ENCODE measurements around the gene NEB.

NEB gene

GRCh38 chr2:151614159-151614558 is 120.1 kb downstream of the NEB start:
- Histone ChIP-seq H3K4me2 (ENCODE audit: low read length, poor library complexity, severe bottlenecking) (no peak overlapping the region), H3K4ac (ENCODE audit: low read depth in 1 of 2, low read length in 2 of 2) (no peak overlapping the region), H3K27ac (ENCODE audit: low read length, poor library complexity, severe bottlenecking) (no peak overlapping the region), H3K79me1 (replicated peaks; ENCODE audit: low read length, poor library complexity, severe bottlenecking) (no peaks in the 10 kb centered on the region), H2AFZ (ENCODE audit: low read depth, low read length) (no peak overlapping the region), H3K9me3 (ENCODE audit: control insufficient read depth, low read length) (no peaks in the 10 kb centered on the region), H3K14ac (ENCODE audit: low read length in 2 of 2) (no peak overlapping the region), H3K4me3 (ENCODE audit: insufficient read depth in 1 of 2, low read depth in 1 of 2, low read length in 2 of 2) (no peak overlapping the region), H4K8ac (ENCODE audit: low read length) (no peak overlapping the region), H2BK15ac (ENCODE audit: low read depth, poor library complexity, severe bottlenecking) (no peak overlapping the region), H3K36me3 (ENCODE audit: control insufficient read depth in 1 of 2, insufficient read depth in 2 of 2, low read depth in 1 of 2, low read length in 2 of 2) (no peaks in the 10 kb centered on the region), H4K91ac (ENCODE audit: low read length) (no peak overlapping the region), H3K9ac (ENCODE audit: low read length) (no peak overlapping the region), H2BK12ac (ENCODE audit: low read length in 2 of 2) (no peak overlapping the region), H3K23ac (ENCODE audit: low read length in 2 of 2) (no peak overlapping the region), H3K4me1 (ENCODE audit: control insufficient read depth, insufficient read depth, low read depth, low read length) (no peaks in the 10 kb centered on the region), H2BK5ac (ENCODE audit: low read depth, low read length, poor library complexity, severe bottlenecking) (no peak overlapping the region), H3K18ac (ENCODE audit: low read depth in 1 of 2, low read length in 2 of 2) (no peak overlapping the region), H2AK5ac (ENCODE audit: low read length, severe bottlenecking) (no peak overlapping the region), H3K27me3 (ENCODE audit: control insufficient read depth in 1 of 2, insufficient read depth in 1 of 2, low read length in 2 of 2) (no peaks in the 10 kb centered on the region), H2BK120ac (ENCODE audit: low read depth, low read length) (no peak overlapping the region)
- DNase-seq, result no peak
- 97% methylated on average over 3 of the region's 5 CpGs for WGBS

- H3K79me1 ChIP-seq (replicated peaks; ENCODE audit: low read length, poor library complexity, severe bottlenecking), result no peaks in the 10 kb centered on the region
These were observed 122.9 kb downstream of the NEB start for GRCh38 chr2:151611351-151611750.

GRCh38 chr2:151610310-151610709 is 124.0 kb downstream of the NEB start:
- Histone ChIP-seq H2BK12ac (ENCODE audit: low read length in 2 of 2) (no peak overlapping the region), H4K91ac (ENCODE audit: low read length) (no peak overlapping the region), H3K9me3 (ENCODE audit: control insufficient read depth, low read length) (no peaks in the 10 kb centered on the region), H3K27me3 (ENCODE audit: control insufficient read depth in 1 of 2, insufficient read depth in 1 of 2, low read length in 2 of 2) (no peaks in the 10 kb centered on the region), H3K23ac (ENCODE audit: low read length in 2 of 2) (no peak overlapping the region), H2BK5ac (ENCODE audit: low read depth, low read length, poor library complexity, severe bottlenecking) (no peak overlapping the region), H2BK120ac (ENCODE audit: low read depth, low read length) (no peak overlapping the region), H4K8ac (ENCODE audit: low read length) (no peak overlapping the region), H3K79me1 (replicated peaks; ENCODE audit: low read length, poor library complexity, severe bottlenecking) (no peaks in the 10 kb centered on the region), H3K4ac (ENCODE audit: low read depth in 1 of 2, low read length in 2 of 2) (no peak overlapping the region), H2AFZ (ENCODE audit: low read depth, low read length) (no peak overlapping the region), H3K27ac (ENCODE audit: low read length, poor library complexity, severe bottlenecking) (no peak overlapping the region), H3K18ac (ENCODE audit: low read depth in 1 of 2, low read length in 2 of 2) (no peak overlapping the region), H3K9ac (ENCODE audit: low read length) (no peak overlapping the region), H3K4me3 (ENCODE audit: insufficient read depth in 1 of 2, low read depth in 1 of 2, low read length in 2 of 2) (no peak overlapping the region), H3K4me1 (ENCODE audit: control insufficient read depth, insufficient read depth, low read depth, low read length) (no peaks in the 10 kb centered on the region), H2BK15ac (ENCODE audit: low read depth, poor library complexity, severe bottlenecking) (no peak overlapping the region), H3K14ac (ENCODE audit: low read length in 2 of 2) (no peak overlapping the region), H3K36me3 (ENCODE audit: control insufficient read depth in 1 of 2, insufficient read depth in 2 of 2, low read depth in 1 of 2, low read length in 2 of 2) (no peaks in the 10 kb centered on the region), H2AK5ac (ENCODE audit: low read length, severe bottlenecking) (no peak overlapping the region), H3K4me2 (ENCODE audit: low read length, poor library complexity, severe bottlenecking) (no peak overlapping the region)
- WGBS, result 98% methylated on average over 4 of the region's 4 CpGs
- no peak for DNase-seq

More at GRCh38 chr2:151611351-151611750, 122.9 kb downstream of the NEB start:
- Histone ChIP-seq H2AFZ (ENCODE audit: low read depth, low read length) (no peak overlapping the region), H2BK15ac (ENCODE audit: low read depth, poor library complexity, severe bottlenecking) (no peak overlapping the region), H2BK5ac (ENCODE audit: low read depth, low read length, poor library complexity, severe bottlenecking) (no peak overlapping the region), H3K4me2 (ENCODE audit: low read length, poor library complexity, severe bottlenecking) (no peak overlapping the region), H2AK5ac (ENCODE audit: low read length, severe bottlenecking) (no peak overlapping the region), H3K27ac (ENCODE audit: low read length, poor library complexity, severe bottlenecking) (no peak overlapping the region), H3K27me3 (ENCODE audit: control insufficient read depth in 1 of 2, insufficient read depth in 1 of 2, low read length in 2 of 2) (no peaks in the 10 kb centered on the region), H4K91ac (ENCODE audit: low read length) (no peak overlapping the region), H3K9ac (ENCODE audit: low read length) (no peak overlapping the region), H3K9me3 (ENCODE audit: control insufficient read depth, low read length) (no peaks in the 10 kb centered on the region), H3K4ac (ENCODE audit: low read depth in 1 of 2, low read length in 2 of 2) (no peak overlapping the region), H3K18ac (ENCODE audit: low read depth in 1 of 2, low read length in 2 of 2) (no peak overlapping the region), H2BK120ac (ENCODE audit: low read depth, low read length) (no peak overlapping the region), H4K8ac (ENCODE audit: low read length) (no peak overlapping the region), H3K23ac (ENCODE audit: low read length in 2 of 2) (no peak overlapping the region), H3K4me1 (ENCODE audit: control insufficient read depth, insufficient read depth, low read depth, low read length) (no peaks in the 10 kb centered on the region), H3K36me3 (ENCODE audit: control insufficient read depth in 1 of 2, insufficient read depth in 2 of 2, low read depth in 1 of 2, low read length in 2 of 2) (no peaks in the 10 kb centered on the region), H2BK12ac (ENCODE audit: low read length in 2 of 2) (no peak overlapping the region), H3K4me3 (ENCODE audit: insufficient read depth in 1 of 2, low read depth in 1 of 2, low read length in 2 of 2) (no peak overlapping the region), H3K14ac (ENCODE audit: low read length in 2 of 2) (no peak overlapping the region)
- DNase-seq, result no peak
- 63% methylated on average over 1 of the region's 1 CpG for WGBS

- no peak for DNase-seq
- H2BK5ac ChIP-seq (ENCODE audit: low read depth, low read length, poor library complexity, severe bottlenecking), result no peak overlapping the region
- H4K8ac ChIP-seq (ENCODE audit: low read length), result no peak overlapping the region
- WGBS, result 92% methylated on average over 4 of the region's 4 CpGs
- H2AFZ ChIP-seq (ENCODE audit: low read depth, low read length), result no peak overlapping the region
- H3K79me1 ChIP-seq (replicated peaks; ENCODE audit: low read length, poor library complexity, severe bottlenecking), result no peaks in the 10 kb centered on the region
- no peak overlapping the region for H3K4ac ChIP-seq (ENCODE audit: low read depth in 1 of 2, low read length in 2 of 2)
- H2BK15ac ChIP-seq (ENCODE audit: low read depth, poor library complexity, severe bottlenecking), result no peak overlapping the region
- H3K27me3 ChIP-seq (ENCODE audit: control insufficient read depth in 1 of 2, insufficient read depth in 1 of 2, low read length in 2 of 2), result no peaks in the 10 kb centered on the region
- no peak overlapping the region for H3K27ac ChIP-seq (ENCODE audit: low read length, poor library complexity, severe bottlenecking)
- H2BK120ac ChIP-seq (ENCODE audit: low read depth, low read length), result no peak overlapping the region
- no peaks in the 10 kb centered on the region for H3K9me3 ChIP-seq (ENCODE audit: control insufficient read depth, low read length)
- no peak overlapping the region for H3K4me3 ChIP-seq (ENCODE audit: insufficient read depth in 1 of 2, low read depth in 1 of 2, low read length in 2 of 2)
- H3K4me1 ChIP-seq (ENCODE audit: control insufficient read depth, insufficient read depth, low read depth, low read length), result no peaks in the 10 kb centered on the region
- no peak overlapping the region for H3K18ac ChIP-seq (ENCODE audit: low read depth in 1 of 2, low read length in 2 of 2)
- H3K14ac ChIP-seq (ENCODE audit: low read length in 2 of 2), result no peak overlapping the region
- no peak overlapping the region for H2AK5ac ChIP-seq (ENCODE audit: low read length, severe bottlenecking)
- H3K4me2 ChIP-seq (ENCODE audit: low read length, poor library complexity, severe bottlenecking), result no peak overlapping the region
- no peak overlapping the region for H4K91ac ChIP-seq (ENCODE audit: low read length)
- no peaks in the 10 kb centered on the region for H3K36me3 ChIP-seq (ENCODE audit: control insufficient read depth in 1 of 2, insufficient read depth in 2 of 2, low read depth in 1 of 2, low read length in 2 of 2)
- H3K9ac ChIP-seq (ENCODE audit: low read length), result no peak overlapping the region
- no peak overlapping the region for H3K23ac ChIP-seq (ENCODE audit: low read length in 2 of 2)
- no peak overlapping the region for H2BK12ac ChIP-seq (ENCODE audit: low read length in 2 of 2)
These were observed 124.6 kb downstream of the NEB start for GRCh38 chr2:151609705-151610104.

Measured in mesenchymal stem cell (in vitro differentiated cells and primary cell).